ENCODE results near the gene HOTAIR.

The HOTAIR gene

DNA sequence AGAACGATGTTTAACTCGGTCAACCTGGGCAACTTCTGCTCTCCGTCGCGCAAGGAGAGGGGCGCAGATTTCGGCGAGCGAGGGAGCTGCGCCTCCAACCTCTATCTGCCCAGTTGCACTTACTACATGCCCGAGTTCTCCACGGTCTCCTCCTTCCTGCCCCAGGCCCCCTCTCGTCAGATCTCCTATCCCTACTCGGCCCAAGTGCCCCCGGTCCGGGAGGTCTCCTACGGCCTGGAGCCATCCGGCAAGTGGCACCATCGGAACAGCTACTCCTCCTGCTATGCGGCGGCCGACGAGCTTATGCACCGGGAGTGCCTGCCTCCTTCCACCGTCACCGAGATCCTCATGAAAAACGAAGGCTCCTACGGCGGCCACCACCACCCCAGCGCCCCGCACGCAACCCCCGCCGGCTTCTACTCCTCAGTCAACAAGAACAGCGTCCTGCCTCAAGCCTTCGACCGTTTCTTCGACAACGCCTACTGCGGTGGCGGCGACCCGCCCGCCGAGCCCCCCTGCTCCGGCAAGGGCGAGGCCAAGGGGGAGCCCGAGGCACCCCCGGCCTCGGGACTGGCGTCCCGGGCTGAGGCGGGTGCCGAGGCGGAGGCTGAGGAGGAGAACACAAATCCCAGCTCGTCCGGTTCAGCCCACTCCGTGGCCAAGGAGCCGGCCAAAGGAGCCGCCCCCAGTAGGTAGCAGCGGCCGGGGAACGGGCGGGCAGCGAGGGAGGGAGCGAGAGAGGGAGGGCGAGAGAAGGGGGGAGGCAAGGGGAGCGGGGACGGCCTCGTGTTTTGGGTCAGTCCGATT is 1.3 kb downstream of the HOTAIR start:
- no peak overlapping the region for H3K4me3 ChIP-seq (ENCODE audit: low read depth, low read length)
- DNase-seq (ENCODE audit: low read depth), result no peak
- TF ChIP-seq, protein P1, sequence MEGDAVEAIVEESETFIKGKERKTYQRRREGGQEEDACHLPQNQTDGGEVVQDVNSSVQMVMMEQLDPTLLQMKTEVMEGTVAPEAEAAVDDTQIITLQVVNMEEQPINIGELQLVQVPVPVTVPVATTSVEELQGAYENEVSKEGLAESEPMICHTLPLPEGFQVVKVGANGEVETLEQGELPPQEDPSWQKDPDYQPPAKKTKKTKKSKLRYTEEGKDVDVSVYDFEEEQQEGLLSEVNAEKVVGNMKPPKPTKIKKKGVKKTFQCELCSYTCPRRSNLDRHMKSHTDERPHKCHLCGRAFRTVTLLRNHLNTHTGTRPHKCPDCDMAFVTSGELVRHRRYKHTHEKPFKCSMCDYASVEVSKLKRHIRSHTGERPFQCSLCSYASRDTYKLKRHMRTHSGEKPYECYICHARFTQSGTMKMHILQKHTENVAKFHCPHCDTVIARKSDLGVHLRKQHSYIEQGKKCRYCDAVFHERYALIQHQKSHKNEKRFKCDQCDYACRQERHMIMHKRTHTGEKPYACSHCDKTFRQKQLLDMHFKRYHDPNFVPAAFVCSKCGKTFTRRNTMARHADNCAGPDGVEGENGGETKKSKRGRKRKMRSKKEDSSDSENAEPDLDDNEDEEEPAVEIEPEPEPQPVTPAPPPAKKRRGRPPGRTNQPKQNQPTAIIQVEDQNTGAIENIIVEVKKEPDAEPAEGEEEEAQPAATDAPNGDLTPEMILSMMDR (conservative IDR thresholded peaks at IDR 0.05; ENCODE audit: low read depth, low read length), result no peak

DNA sequence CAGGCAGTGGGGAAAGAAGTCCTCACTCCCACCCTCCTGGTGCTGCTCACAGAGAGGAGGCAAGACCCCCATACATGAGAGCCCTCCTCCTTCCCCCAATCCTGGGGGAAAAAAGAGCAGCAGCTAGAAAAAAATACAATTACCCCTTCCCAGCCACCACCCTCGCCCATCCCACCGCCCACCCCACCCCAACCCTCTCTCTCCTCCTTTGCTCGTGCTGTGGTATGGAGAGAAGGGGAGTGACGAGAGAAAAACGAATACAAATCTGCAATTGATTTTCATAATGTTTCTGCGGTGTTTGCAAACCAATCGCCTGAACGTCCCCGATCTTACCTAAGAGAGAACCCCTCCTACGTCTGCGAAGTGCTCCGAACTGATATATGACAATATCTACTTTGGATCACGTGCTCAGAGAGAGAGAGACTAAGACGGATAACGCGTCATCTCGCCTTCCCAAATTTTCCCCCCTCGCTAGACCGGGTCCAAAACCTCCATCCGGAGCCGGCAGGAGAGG is 2.0 kb downstream of the HOTAIR start, which contains the start of gene HOXC11:
Gene HOXC11 (plus strand): TSS at position 405 of the 514 bp plus-strand sequence. CDS start 116 bp downstream, outside the sequence.
- DNase-seq (ENCODE audit: low read depth), result no peak
- no peak within 1 kb of the TSS for H3K4me3 ChIP-seq (ENCODE audit: low read depth, low read length)
- TF ChIP-seq, protein P1 (conservative IDR thresholded peaks at IDR 0.05; ENCODE audit: low read depth, low read length), result no peak

DNA sequence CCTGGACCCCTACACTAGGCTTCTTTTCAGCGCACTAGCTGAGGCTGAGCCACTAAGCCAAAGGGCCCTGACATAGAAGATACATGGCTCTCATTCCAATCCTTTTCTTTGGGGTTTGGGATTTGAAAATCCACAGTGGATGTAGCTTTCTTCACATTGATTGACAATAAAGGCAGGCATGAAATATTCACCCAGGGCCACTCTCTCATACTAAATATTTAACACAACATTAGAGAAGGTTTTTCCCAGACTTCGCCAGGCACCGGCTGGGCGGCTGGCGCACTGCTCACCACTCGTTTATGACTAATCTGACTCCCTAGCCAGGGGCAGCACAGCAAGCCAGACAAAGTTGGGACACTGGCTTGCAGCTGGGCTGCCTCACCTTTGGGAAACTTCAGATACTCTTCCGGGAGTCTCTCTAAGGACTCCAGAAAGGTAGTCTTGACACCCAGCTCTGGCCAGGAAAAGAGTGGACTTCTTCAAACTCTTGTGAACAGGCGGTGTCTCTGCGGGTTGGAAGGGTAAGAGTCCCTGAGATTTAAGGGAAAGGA is 2.5 kb downstream of the HOTAIR start:
- no peak for DNase-seq (ENCODE audit: low read depth)
- TF ChIP-seq, protein P1 (conservative IDR thresholded peaks at IDR 0.05; ENCODE audit: low read depth, low read length), result no peak
- no peak overlapping the region for H3K4me3 ChIP-seq (ENCODE audit: low read depth, low read length)

DNA sequence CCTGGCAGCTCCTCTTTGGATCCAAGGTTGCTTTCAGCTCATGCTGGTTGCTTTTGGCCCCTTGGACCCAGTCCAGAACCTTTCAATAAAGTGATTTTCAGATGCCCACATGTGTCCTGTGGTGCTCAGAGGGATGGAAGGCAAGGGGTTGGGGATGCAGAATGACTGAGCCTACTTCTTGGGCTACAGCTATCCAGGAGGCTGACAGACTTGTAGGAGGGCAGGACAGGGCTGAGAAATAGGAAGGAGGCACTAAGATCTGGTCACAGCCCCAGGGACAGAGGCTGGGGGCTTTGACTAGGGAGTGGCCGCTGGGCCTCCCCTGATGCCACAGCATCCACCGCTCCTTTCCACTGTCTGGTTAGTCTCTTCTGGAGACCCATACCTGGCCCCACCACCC is 3.1 kb downstream of the HOTAIR start:
- TF ChIP-seq, protein P1 (conservative IDR thresholded peaks at IDR 0.05; ENCODE audit: low read depth, low read length), result no peak
- no peak overlapping the region for H3K4me3 ChIP-seq (ENCODE audit: low read depth, low read length)
- DNase-seq (ENCODE audit: low read depth), result no peak

DNA sequence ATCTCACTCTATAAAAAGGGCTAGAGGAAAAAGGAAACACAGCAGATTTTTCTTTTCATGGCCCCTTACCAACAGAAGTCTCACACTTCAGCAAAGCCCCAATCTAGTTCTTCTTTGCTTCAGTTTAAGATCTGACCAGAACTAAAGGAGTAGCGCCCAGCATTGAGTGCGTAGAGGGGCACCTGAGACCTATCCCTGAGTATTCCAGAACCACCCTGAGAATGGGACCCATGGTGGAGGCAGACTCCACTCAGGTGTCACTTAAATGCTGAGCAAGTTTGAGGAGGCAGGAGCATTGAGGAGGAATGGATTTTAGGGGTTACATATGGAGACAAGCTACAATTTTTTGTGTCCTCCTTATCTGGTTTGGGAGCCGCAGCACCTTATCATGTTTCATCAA is 3.6 kb downstream of the HOTAIR start:
- TF ChIP-seq, protein P1 (conservative IDR thresholded peaks at IDR 0.05; ENCODE audit: low read depth, low read length), result no peak
- no peak overlapping the region for H3K4me3 ChIP-seq (ENCODE audit: low read depth, low read length)
- no peak for DNase-seq (ENCODE audit: low read depth)

DNA sequence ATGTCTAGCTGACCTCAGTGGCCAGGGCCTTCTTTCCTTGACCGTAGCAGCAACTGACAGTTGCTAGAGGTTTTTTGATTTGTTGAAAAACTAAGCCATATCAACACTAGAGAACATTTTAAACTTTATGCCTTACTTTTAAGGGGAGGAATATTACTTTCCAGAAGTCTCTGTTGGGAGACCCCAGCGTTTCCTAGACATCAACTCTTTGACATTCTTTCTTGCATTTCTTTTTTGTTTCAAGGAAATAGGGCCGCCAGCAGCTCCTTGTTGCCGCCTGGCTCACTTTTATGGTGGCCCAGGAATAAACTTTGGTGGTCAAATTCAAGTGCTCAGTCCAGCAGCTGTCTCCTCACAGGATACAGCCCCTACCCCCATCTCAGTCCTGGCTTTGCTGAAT is 4.3 kb downstream of the HOTAIR start:
- no peak for DNase-seq (ENCODE audit: low read depth)
- TF ChIP-seq, protein P1 (conservative IDR thresholded peaks at IDR 0.05; ENCODE audit: low read depth, low read length), result no peak
- H3K4me3 ChIP-seq (ENCODE audit: low read depth, low read length), result no peak overlapping the region

All from choroid plexus epithelial cell (primary cell).